ENCODE data around the gene ARHGEF18.
"Not testable (repeated sequence)": the region's sequence is repeated elsewhere in the genome, so short reads cannot be mapped to it uniquely, and the experiment has no call there.

Gene ARHGEF18

GRCh38 chr19:7333198-7334118 lies 15.3 kb upstream of the ARHGEF18 start:
- DNase-seq (ENCODE audit: low spot score) = no peak
- H3K27ac Mint-ChIP-seq = no peak overlapping the region
- H3K27me3 Mint-ChIP-seq (ENCODE audit: low read depth) = peaks cover 4% of the 10 kb centered on the region
- no peak overlapping the region for H3K4me3 Mint-ChIP-seq
- no peaks in the 10 kb centered on the region for H3K9me3 Mint-ChIP-seq
- peaks cover 19% of the 10 kb centered on the region for H3K4me1 Mint-ChIP-seq (ENCODE audit: low read depth)
- H3K36me3 Mint-ChIP-seq (ENCODE audit: low read depth) = peaks cover 2% of the 10 kb centered on the region

- Mint-ChIP-seq H3K27me3 (ENCODE audit: low read depth) (peaks cover 3% of the 10 kb centered on the region), H3K36me3 (ENCODE audit: low read depth) (peaks cover 2% of the 10 kb centered on the region), H3K4me3 (no peak overlapping the region), H3K4me1 (ENCODE audit: low read depth) (peaks cover 36% of the 10 kb centered on the region), H3K9me3 (no peaks in the 10 kb centered on the region), H3K27ac (no peak overlapping the region)
- no peak for DNase-seq (ENCODE audit: low spot score)
These were observed 12.3 kb upstream of the ARHGEF18 start for GRCh38 chr19:7336321-7336973.

- H3K36me3 Mint-ChIP-seq (ENCODE audit: low read depth) = peaks cover 2% of the 10 kb centered on the region
These were observed 11.2 kb upstream of the ARHGEF18 start for GRCh38 chr19:7337380-7338194.

GRCh38 chr19:7340959-7341837 lies 7.5 kb upstream of the ARHGEF18 start:
- H3K4me1 Mint-ChIP-seq (ENCODE audit: low read depth) = peaks cover 56% of the 10 kb centered on the region
- H3K27ac Mint-ChIP-seq = peak overlapping the region; percentile 38
- no peaks in the 10 kb centered on the region for H3K27me3 Mint-ChIP-seq (ENCODE audit: low read depth)
- H3K9me3 Mint-ChIP-seq = no peaks in the 10 kb centered on the region
- H3K4me3 Mint-ChIP-seq = peak overlapping the region; percentile 42
- DNase-seq (ENCODE audit: low spot score) = peak; percentile 57
- no peaks in the 10 kb centered on the region for H3K36me3 Mint-ChIP-seq (ENCODE audit: low read depth)

More at GRCh38 chr19:7337380-7338194, 11.2 kb upstream of the ARHGEF18 start:
- Mint-ChIP-seq H3K27me3 (ENCODE audit: low read depth) (peaks cover 3% of the 10 kb centered on the region), H3K4me1 (ENCODE audit: low read depth) (peaks cover 36% of the 10 kb centered on the region), H3K9me3 (no peaks in the 10 kb centered on the region), H3K4me3 (peak overlapping the region; percentile 52), H3K27ac (peak overlapping the region; percentile 38)
- DNase-seq (ENCODE audit: low spot score) = peak; percentile 37

- no peak for DNase-seq (ENCODE audit: low spot score)
- H3K4me3 Mint-ChIP-seq = no peak overlapping the region
These were observed 6.6 kb upstream of the ARHGEF18 start for GRCh38 chr19:7342143-7342542.

GRCh38 chr19:7346488-7346971 lies 2.2 kb upstream of the ARHGEF18 start:
- peaks cover 44% of the 10 kb centered on the region for H3K4me1 Mint-ChIP-seq (ENCODE audit: low read depth)
- no peaks in the 10 kb centered on the region for H3K9me3 Mint-ChIP-seq
- H3K27me3 Mint-ChIP-seq (ENCODE audit: low read depth) = no peaks in the 10 kb centered on the region
- peak overlapping the region; percentile 59 for H3K27ac Mint-ChIP-seq
- peaks cover 23% of the 10 kb centered on the region for H3K36me3 Mint-ChIP-seq (ENCODE audit: low read depth)
- DNase-seq (ENCODE audit: low spot score) = no peak
- peak overlapping the region; percentile 80 for H3K4me3 Mint-ChIP-seq

More at GRCh38 chr19:7342143-7342542, 6.6 kb upstream of the ARHGEF18 start:
- Mint-ChIP-seq H3K4me1 (ENCODE audit: low read depth) (peaks cover 57% of the 10 kb centered on the region), H3K36me3 (ENCODE audit: low read depth) (no peaks in the 10 kb centered on the region), H3K27me3 (ENCODE audit: low read depth) (no peaks in the 10 kb centered on the region), H3K27ac (no peak overlapping the region), H3K9me3 (no peaks in the 10 kb centered on the region)

- not testable (repeated sequence) for H3K9me3 Mint-ChIP-seq
- Mint-ChIP-seq H3K4me3 (peak overlapping the region; percentile 80), H3K27ac (peak overlapping the region; percentile 59)
These were observed 1.7 kb upstream of the ARHGEF18 start for GRCh38 chr19:7346997-7347396.

GRCh38 chr19:7349231-7349591 lies 474 bp downstream of the ARHGEF18 start:
- DNase-seq (ENCODE audit: low spot score) = no peak
- Mint-ChIP-seq H3K27me3 (ENCODE audit: low read depth) (no peaks in the 10 kb centered on the region), H3K36me3 (ENCODE audit: low read depth) (peaks cover 38% of the 10 kb centered on the region), H3K27ac (peak overlapping the region; percentile 86), H3K9me3 (peaks cover 7% of the 10 kb centered on the region), H3K4me1 (ENCODE audit: low read depth) (peaks cover 47% of the 10 kb centered on the region), H3K4me3 (peak overlapping the region; percentile 90)

More at GRCh38 chr19:7346997-7347396, 1.7 kb upstream of the ARHGEF18 start:
- not testable (repeated sequence) for DNase-seq (ENCODE audit: low spot score); H3K27me3 Mint-ChIP-seq (ENCODE audit: low read depth)
- Mint-ChIP-seq H3K4me1 (ENCODE audit: low read depth) (peaks cover 46% of the 10 kb centered on the region), H3K36me3 (ENCODE audit: low read depth) (peaks cover 27% of the 10 kb centered on the region)

- no peak for DNase-seq (ENCODE audit: low spot score)
- Mint-ChIP-seq H3K9me3 (peaks cover 7% of the 10 kb centered on the region), H3K27me3 (ENCODE audit: low read depth) (no peaks in the 10 kb centered on the region), H3K36me3 (ENCODE audit: low read depth) (peaks cover 47% of the 10 kb centered on the region), H3K4me1 (ENCODE audit: low read depth) (peaks cover 43% of the 10 kb centered on the region), H3K27ac (peak overlapping the region; percentile 86), H3K4me3 (peak overlapping the region; percentile 90)
These were observed 1.4 kb downstream of the ARHGEF18 start for GRCh38 chr19:7349961-7350711.

GRCh38 chr19:7351861-7352260 lies 3.1 kb downstream of the ARHGEF18 start:
- DNase-seq (ENCODE audit: low spot score) = no peak
- Mint-ChIP-seq H3K4me1 (ENCODE audit: low read depth) (peaks cover 29% of the 10 kb centered on the region), H3K9me3 (peaks cover 7% of the 10 kb centered on the region), H3K27me3 (ENCODE audit: low read depth) (no peaks in the 10 kb centered on the region), H3K4me3 (peak overlapping the region; percentile 90), H3K27ac (peak overlapping the region; percentile 52), H3K36me3 (ENCODE audit: low read depth) (peaks cover 51% of the 10 kb centered on the region)

- no peak overlapping the region for H3K27ac Mint-ChIP-seq
- no peaks in the 10 kb centered on the region for H3K27me3 Mint-ChIP-seq (ENCODE audit: low read depth)
- peaks cover 7% of the 10 kb centered on the region for H3K9me3 Mint-ChIP-seq
- H3K4me3 Mint-ChIP-seq = no peak overlapping the region
- H3K36me3 Mint-ChIP-seq (ENCODE audit: low read depth) = peaks cover 48% of the 10 kb centered on the region
- H3K4me1 Mint-ChIP-seq (ENCODE audit: low read depth) = peaks cover 16% of the 10 kb centered on the region
- no peak for DNase-seq (ENCODE audit: low spot score)
These were observed 6.5 kb downstream of the ARHGEF18 start for GRCh38 chr19:7355151-7355820.

- Mint-ChIP-seq H3K27me3 (ENCODE audit: low read depth) (no peaks in the 10 kb centered on the region), H3K36me3 (ENCODE audit: low read depth) (peaks cover 45% of the 10 kb centered on the region), H3K27ac (no peak overlapping the region), H3K4me3 (no peak overlapping the region), H3K9me3 (peaks cover 7% of the 10 kb centered on the region), H3K4me1 (ENCODE audit: low read depth) (peaks cover 13% of the 10 kb centered on the region)
- no peak for DNase-seq (ENCODE audit: low spot score)
These were observed 7.1 kb downstream of the ARHGEF18 start for GRCh38 chr19:7355871-7356270.

Data from T-helper 2 cell treated with Interferon-gamma antibody and Interleukin-4, amounts not matched to agents 5 μg/mL and 100 μg/mL, for 36 hours (primary cell).